Adrenal gland (tissue), 5 donors: Measurements from ENCODE around the gene SLC16A1.

ENCODE experiments used
- CTCF ChIP-seq, 6 experiments: fragments of 450-650 bp in 4 of 6; fragments of 200-600 bp in 2 of 6; sonication (generic) in 1 of 6; IDR thresholded peaks; 1 replicate in 5 of 6; 2 replicates in 1 of 6; pipeline versions ENCODE4 v1.5.1 to v1.8.0; 2016 to 2021; ENCODE audit warnings: antibody characterized with exemption in 6 of 6, mild to moderate bottlenecking in 2 of 6, moderate library complexity in 1 of 6
- POLR2A ChIP-seq, 2 donors: fragments of 450-650 bp; IDR thresholded peaks; one replicate each; pipeline ENCODE4 v1.6.1; 2017; ENCODE audit warnings: antibody characterized with exemption in 2 of 2, mild to moderate bottlenecking in 2 of 2, moderate library complexity in 1 of 2
- donor health status: DM: no; HTN: no; CAD: no.

GRCh38 chr1:112893288-112894009 lies 62.5 kb downstream of the SLC16A1 start:
- TF ChIP-seq CTCF (IDR thresholded peaks at IDR 0.05) (no peak), POLR2A (IDR thresholded peaks at IDR 0.05) (no peak)
